ENCODE measurements around the gene AIP.

AIP gene

GRCh38 chr11:67535561-67535960, 52.7 kb downstream of the AIP start:
- no peaks in the 10 kb centered on the region for H3K27me3 ChIP-seq (replicated peaks)
- no peak overlapping the region for H3K27ac ChIP-seq
- no peak overlapping the region for H3K4me3 ChIP-seq (ENCODE audit: low read depth, low read length)
- in situ Hi-C loops (cut with HindIII; ENCODE audit: low pct_ligation_motif_present, low sequenced_read_pairs): no loop called here
- no peak for TF ChIP-seq CTCF (IDR thresholded peaks at IDR 0.05; ENCODE audit: low read depth, low read length, missing control alignments)
- no peak for DNase-seq
- no peaks in the 10 kb centered on the region for H3K36me3 ChIP-seq (replicated peaks)

DNA sequence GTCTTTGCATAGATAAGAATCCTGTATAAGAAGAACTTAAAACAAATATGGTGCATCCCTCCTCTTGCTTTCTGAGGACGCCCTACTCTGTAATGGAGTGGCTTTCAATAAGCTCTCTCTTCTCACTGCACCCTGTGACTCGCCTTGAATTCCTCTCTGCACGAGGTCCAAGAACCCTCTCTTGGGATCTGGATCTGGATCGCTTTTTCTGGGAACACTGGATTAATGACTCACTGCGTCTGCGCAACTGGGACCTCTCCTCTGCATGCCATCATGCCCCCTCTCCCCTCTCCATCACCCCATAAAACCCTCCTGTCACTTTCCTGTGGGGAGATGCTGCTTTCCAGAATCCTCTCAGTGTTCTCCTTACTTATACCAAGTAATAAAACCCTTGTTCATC, 55.5 kb downstream of the AIP start:
- H3K36me3 ChIP-seq (replicated peaks): no peaks in the 10 kb centered on the region
- no peak for DNase-seq
- TF ChIP-seq CTCF (IDR thresholded peaks at IDR 0.05; ENCODE audit: low read depth, low read length, missing control alignments): no peak
- in situ Hi-C loops (cut with HindIII; ENCODE audit: low pct_ligation_motif_present, low sequenced_read_pairs): no loop called here
- no peak overlapping the region for H3K4me3 ChIP-seq (ENCODE audit: low read depth, low read length)
- no peak overlapping the region for H3K27ac ChIP-seq
- no peaks in the 10 kb centered on the region for H3K27me3 ChIP-seq (replicated peaks)

DNA sequence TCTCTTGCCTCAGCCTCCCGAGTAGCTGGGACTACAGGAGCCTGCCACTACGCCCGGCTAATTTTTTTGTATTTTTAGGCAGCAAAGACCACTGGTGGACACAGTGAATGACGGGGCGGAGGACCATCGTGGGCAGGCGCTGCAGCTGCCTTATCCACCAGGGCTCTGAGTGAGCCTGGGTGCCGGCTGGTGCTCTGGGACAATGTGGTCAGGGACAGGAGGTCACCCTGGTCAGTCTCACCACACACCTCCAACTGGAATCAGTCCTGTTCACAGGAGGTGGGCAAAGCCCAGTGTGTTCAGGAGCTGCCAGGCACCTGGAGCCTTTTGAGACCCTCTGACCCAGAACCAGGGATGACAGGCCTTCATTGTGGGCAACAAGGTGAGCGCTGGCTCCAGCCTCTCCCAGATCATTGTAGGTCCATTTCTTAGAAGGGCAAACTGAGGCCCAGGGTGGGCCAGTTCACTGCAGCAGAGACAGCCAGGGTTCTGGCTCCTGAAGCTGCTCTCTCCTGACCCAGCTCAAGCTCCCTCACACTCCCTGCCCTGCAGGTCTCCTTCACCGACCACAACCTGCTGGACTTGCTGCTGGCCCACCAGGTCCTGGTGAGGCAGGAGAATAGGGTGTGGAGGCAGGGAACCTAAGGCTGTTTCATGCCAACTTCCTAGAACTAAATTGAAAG, 56.1 kb downstream of the AIP start:
- no peak overlapping the region for H3K27ac ChIP-seq
- in situ Hi-C loops (cut with HindIII; ENCODE audit: low pct_ligation_motif_present, low sequenced_read_pairs): no loop called here
- no peak for TF ChIP-seq CTCF (IDR thresholded peaks at IDR 0.05; ENCODE audit: low read depth, low read length, missing control alignments)
- no peaks in the 10 kb centered on the region for H3K27me3 ChIP-seq (replicated peaks)
- no peak for DNase-seq
- H3K4me3 ChIP-seq (ENCODE audit: low read depth, low read length): no peak overlapping the region
- no peaks in the 10 kb centered on the region for H3K36me3 ChIP-seq (replicated peaks)

GRCh38 chr11:67539550-67539949, 56.7 kb downstream of the AIP start:
- no peak for DNase-seq
- Histone ChIP-seq H3K4me3 (ENCODE audit: low read depth, low read length) (no peak overlapping the region), H3K27me3 (replicated peaks) (no peaks in the 10 kb centered on the region), H3K36me3 (replicated peaks) (no peaks in the 10 kb centered on the region), H3K27ac (no peak overlapping the region)
- in situ Hi-C loops (cut with HindIII; ENCODE audit: low pct_ligation_motif_present, low sequenced_read_pairs): no loop called here
- TF ChIP-seq CTCF (IDR thresholded peaks at IDR 0.05; ENCODE audit: low read depth, low read length, missing control alignments): no peak
